Measurements from ENCODE around the gene ADGRF1.

ADGRF1 gene

GRCh38 chr6:46973029-46973428 lies 69.1 kb downstream of the ADGRF1 start:
- DNase-seq = no peak

GRCh38 chr6:46972531-46972930 lies 69.6 kb downstream of the ADGRF1 start:
- DNase-seq = no peak

- no peak for DNase-seq
Observed at GRCh38 chr6:46969206-46969605, 72.9 kb downstream of the ADGRF1 start.

- no peak for DNase-seq
Observed at GRCh38 chr6:46967826-46968349, 74.2 kb downstream of the ADGRF1 start.

- DNase-seq = no peak
Observed at GRCh38 chr6:46964716-46965519, 77.2 kb downstream of the ADGRF1 start.

- DNase-seq = no peak
Observed at GRCh38 chr6:46963626-46964025, 78.5 kb downstream of the ADGRF1 start.

- DNase-seq = no peak
Observed at GRCh38 chr6:46963039-46963438, 79.1 kb downstream of the ADGRF1 start.

GRCh38 chr6:46961711-46962110 lies 80.4 kb downstream of the ADGRF1 start:
- DNase-seq = no peak

- no peak for DNase-seq
Observed at GRCh38 chr6:46961232-46961631, 80.9 kb downstream of the ADGRF1 start.

- no peak for DNase-seq
Observed at GRCh38 chr6:46959419-46959818, 82.7 kb downstream of the ADGRF1 start.

- DNase-seq = no peak
Observed at GRCh38 chr6:46956409-46956808, 85.7 kb downstream of the ADGRF1 start.

GRCh38 chr6:46954837-46955451 lies 87.2 kb downstream of the ADGRF1 start:
- DNase-seq = no peak

GRCh38 chr6:46953921-46954320 lies 88.2 kb downstream of the ADGRF1 start:
- no peak for DNase-seq

- no peak for DNase-seq
Observed at GRCh38 chr6:46949632-46950280, 92.4 kb downstream of the ADGRF1 start.

GRCh38 chr6:46948699-46949098 lies 93.4 kb downstream of the ADGRF1 start:
- DNase-seq = no peak
